OCI-LY7 (cell line): ENCODE results near the gene BCAN. TPM values are rescaled to one million over a fixed set of nuclear protein-coding genes. Genes with fewer than 3 reads are reported as not detected.

ENCODE experiments used
- BruUV-seq: library from RNA; stranded (reverse); fragments of 400-500 nt; replicated peaks from 2 replicates; lab custom pipeline; 2021; lab: Mats Ljungman, UMichigan
- CTCF ChIA-PET: fragments of 300-600 bp; sonication (Branson Sonifier 250); formaldehyde crosslinking; loops from one replicate; lab custom pipeline; 2022; ENCODE audit warnings: antibody characterized with exemption; ENCODE audit not compliant: unreplicated experiment; lab: Charles Lee
- POLR2A ChIA-PET: fragments of 300-600 bp; sonication (Branson Sonifier 250); formaldehyde crosslinking; loops from one replicate; lab custom pipeline; 2022; ENCODE audit warnings: antibody characterized with exemption; lab: Charles Lee
- DNase-seq: peaks from one replicate; pipeline ENCODE4 v3.0.0-alpha.2; 2015; ENCODE audit warnings: low spot score
- H2AFZ ChIP-seq: fragments of 200-600 bp; sonication (generic), shearing (Covaris generic); 2 replicates; pipeline ENCODE4 v1.6.1; 2014; ENCODE audit warnings: mild to moderate bottlenecking, antibody characterized with exemption, low read length, moderate library complexity
- H3K27ac ChIP-seq: fragments of 200-600 bp; sonication (generic); 2 replicates; pipeline ENCODE4 v1.5.1; 2014; ENCODE audit warnings: mixed run types, low read depth, mild to moderate bottlenecking, moderate library complexity, low read length, inconsistent platforms; ENCODE audit not compliant: poor library complexity, severe bottlenecking
- H3K36me3 ChIP-seq: fragments of 200-600 bp; sonication (generic); 2 replicates; pipeline ENCODE4 v1.6.1; 2014; ENCODE audit warnings: mild to moderate bottlenecking, antibody characterized with exemption, low read length, moderate library complexity, mixed read lengths; ENCODE audit not compliant: insufficient read depth
- H3K4me1 ChIP-seq: fragments of 200-600 bp; sonication (generic); 2 replicates; pipeline ENCODE4 v1.5.1; 2014; ENCODE audit warnings: mild to moderate bottlenecking, low read length; ENCODE audit not compliant: insufficient read depth, poor library complexity, severe bottlenecking
- H3K4me2 ChIP-seq: fragments of 200-600 bp; sonication (generic); 2 replicates; pipeline ENCODE4 v1.6.1; 2014; ENCODE audit warnings: mild to moderate bottlenecking, low read length
- H3K4me3 ChIP-seq: fragments of 200-600 bp; sonication (generic); 2 replicates; pipeline ENCODE4 v1.5.1; 2014; ENCODE audit warnings: mild to moderate bottlenecking, low read depth, low read length; ENCODE audit not compliant: poor library complexity, severe bottlenecking
- H3K79me2 ChIP-seq: fragments of 200-600 bp; sonication (generic); 2 replicates; pipeline ENCODE4 v1.6.1; 2016; ENCODE audit warnings: low read depth, mild to moderate bottlenecking, low read length, moderate library complexity, mixed read lengths; ENCODE audit not compliant: insufficient read depth
- H3K9me2 ChIP-seq: fragments of 200-600 bp; sonication (generic); 2 replicates; pipeline ENCODE4 v1.6.1; 2016; ENCODE audit warnings: mild to moderate bottlenecking, low read length, mixed read lengths; ENCODE audit not compliant: insufficient read depth
- H3K9me3 ChIP-seq: fragments of 200-600 bp; sonication (generic); 2 replicates; pipeline ENCODE4 v1.6.1; 2014; ENCODE audit warnings: mild to moderate bottlenecking, mixed run types, low read length, mixed read lengths
- H4K20me1 ChIP-seq: fragments of 200-600 bp; sonication (generic); 2 replicates; pipeline ENCODE4 v1.6.1; 2014; ENCODE audit warnings: mild to moderate bottlenecking, antibody characterized with exemption, low read length, moderate library complexity, mixed read lengths; ENCODE audit not compliant: insufficient read depth
- EZH2phosphoT487 ChIP-seq: fragments of 200-600 bp; sonication (generic); IDR thresholded peaks from 2 replicates; pipeline ENCODE4 v1.6.1; 2018; ENCODE audit warnings: low read depth, borderline replicate concordance, mild to moderate bottlenecking, mixed run types, antibody characterized with exemption, low read length, moderate library complexity, mixed read lengths
- intact Hi-C: fragments of 100-400 bp; cut with micrococcal nuclease; formaldehyde crosslinking; loops from one replicate; pipeline ENCODE4 v1.10.0; 2022; ENCODE audit not compliant: unreplicated experiment
- total RNA-seq, 2 experiments: library from RNA; depleted of rRNA in 1 of 2; stranded (reverse); fragments of >200 nt in 1 of 2; shearing (Covaris generic) in 1 of 2; gene quantifications; 2 replicates each; pipeline ENCODE4 v1.2.3, GENCODE V29; 2014 to 2022
- TF ChIP-seq, protein P1 (sequence below): fragments of 200-600 bp; sonication (generic); conservative IDR thresholded peaks from 2 replicates; pipeline ENCODE4 v1.5.1; 2014; ENCODE audit warnings: mild to moderate bottlenecking, antibody characterized with exemption, low read length, moderate library complexity, mixed read lengths

The BCAN gene
- total RNA-seq, 2 experiments from 2014 or later: not detected

DNA sequence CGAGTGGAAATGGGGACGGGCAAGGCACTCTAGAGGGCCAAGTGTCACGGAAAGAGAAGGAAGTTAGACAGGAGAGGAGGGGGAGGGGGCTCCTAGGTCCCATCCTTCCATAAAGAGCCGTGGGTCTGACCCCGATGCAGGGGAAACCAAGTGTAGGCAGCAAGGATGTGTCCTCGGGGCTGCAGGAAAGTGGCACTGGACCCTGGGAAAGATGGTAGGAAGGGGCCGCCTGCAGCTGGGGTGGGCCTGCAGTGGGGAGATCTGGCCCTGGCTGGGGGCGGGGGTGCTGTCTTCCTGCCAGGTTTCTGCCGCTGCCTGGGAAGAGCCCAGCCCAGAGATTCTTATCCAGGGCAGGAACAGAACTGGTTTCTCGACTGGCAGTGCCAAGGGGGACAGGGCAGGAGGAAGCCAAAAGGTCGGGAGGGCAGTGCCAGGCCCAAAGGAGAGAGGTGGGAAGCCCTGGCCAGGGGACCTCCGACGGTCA, 50.6 kb downstream of the BCAN start:
- no peak overlapping the region for H2AFZ ChIP-seq
- no peaks in the 10 kb centered on the region for H3K79me2 ChIP-seq
- intact Hi-C loops: no loop called here
- no TSS peak for BruUV-seq
- no peak overlapping the region for H3K4me3 ChIP-seq
- H3K4me2 ChIP-seq: peak overlapping the region; percentile 31; the same call in 1 of the 2 replicates
- no peaks in the 10 kb centered on the region for H3K36me3 ChIP-seq
- no peak overlapping the region for H3K27ac ChIP-seq
- DNase-seq: no peak
- ChIA-PET CTCF (no interaction called here), POLR2A (interaction anchor here (0.6 kb wide), 1 partner anchor 387 kb away, joined by 3 read pairs; no protein-coding TSS in a partner anchor)
- H3K9me2 ChIP-seq: no peaks in the 10 kb centered on the region
- H3K9me3 ChIP-seq: no peaks in the 10 kb centered on the region
- TF ChIP-seq, protein P1, sequence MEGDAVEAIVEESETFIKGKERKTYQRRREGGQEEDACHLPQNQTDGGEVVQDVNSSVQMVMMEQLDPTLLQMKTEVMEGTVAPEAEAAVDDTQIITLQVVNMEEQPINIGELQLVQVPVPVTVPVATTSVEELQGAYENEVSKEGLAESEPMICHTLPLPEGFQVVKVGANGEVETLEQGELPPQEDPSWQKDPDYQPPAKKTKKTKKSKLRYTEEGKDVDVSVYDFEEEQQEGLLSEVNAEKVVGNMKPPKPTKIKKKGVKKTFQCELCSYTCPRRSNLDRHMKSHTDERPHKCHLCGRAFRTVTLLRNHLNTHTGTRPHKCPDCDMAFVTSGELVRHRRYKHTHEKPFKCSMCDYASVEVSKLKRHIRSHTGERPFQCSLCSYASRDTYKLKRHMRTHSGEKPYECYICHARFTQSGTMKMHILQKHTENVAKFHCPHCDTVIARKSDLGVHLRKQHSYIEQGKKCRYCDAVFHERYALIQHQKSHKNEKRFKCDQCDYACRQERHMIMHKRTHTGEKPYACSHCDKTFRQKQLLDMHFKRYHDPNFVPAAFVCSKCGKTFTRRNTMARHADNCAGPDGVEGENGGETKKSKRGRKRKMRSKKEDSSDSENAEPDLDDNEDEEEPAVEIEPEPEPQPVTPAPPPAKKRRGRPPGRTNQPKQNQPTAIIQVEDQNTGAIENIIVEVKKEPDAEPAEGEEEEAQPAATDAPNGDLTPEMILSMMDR: no peak
- TF ChIP-seq EZH2phosphoT487: no peak
- H3K4me1 ChIP-seq: peaks cover 17% of the 10 kb centered on the region
- no peaks in the 10 kb centered on the region for H4K20me1 ChIP-seq

DNA sequence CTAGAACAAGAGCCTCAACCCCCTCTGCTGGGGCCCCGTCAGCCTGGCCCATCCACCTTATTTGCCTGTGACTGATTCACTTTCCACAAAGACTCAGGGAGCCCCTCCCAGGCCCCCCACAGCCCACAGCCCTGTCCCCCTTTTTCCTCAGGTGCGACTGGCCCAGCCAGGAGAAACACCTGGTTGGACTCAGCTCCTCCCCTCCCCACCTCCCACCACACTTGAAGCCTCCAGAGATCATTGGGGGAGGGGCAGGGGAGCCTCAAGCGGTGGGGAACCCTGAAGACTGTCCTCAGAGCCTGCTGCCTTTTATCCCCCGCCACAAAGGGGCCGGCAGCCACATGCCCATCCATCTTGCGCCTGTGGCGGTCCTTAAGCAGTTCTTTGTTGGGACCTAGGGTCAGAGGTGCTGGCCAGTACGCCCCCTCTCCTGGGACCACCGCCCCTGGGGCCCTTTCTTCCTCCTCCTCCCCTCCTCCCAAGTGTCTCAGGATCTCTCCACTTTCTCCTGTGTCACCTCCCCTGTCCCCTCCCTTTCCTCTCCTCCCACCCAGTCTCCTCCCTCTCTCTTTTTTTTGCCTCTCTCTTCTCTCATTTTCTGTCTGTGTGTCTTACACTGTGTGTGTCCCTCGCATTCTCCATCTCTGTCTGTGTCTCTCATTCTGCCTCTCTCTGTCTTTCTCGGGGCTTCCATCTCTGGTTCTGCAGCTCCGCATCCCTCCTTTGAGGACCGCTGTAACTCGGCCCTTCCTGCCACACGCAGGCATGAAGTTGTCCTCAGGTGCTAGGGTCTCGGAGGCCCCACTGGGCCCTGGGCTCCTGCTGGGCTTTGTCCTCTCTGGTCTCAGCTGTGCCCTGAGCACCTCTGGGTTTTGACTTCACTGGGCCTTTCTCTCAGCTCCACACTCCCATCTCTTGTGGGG, 51.3 kb downstream of the BCAN start:
- ChIA-PET CTCF (no interaction called here), POLR2A (interaction anchor here (0.6 kb wide), 1 partner anchor 386 kb away, joined by 3 read pairs; no protein-coding TSS in a partner anchor)
- H3K36me3 ChIP-seq: no peaks in the 10 kb centered on the region
- no TSS peak for BruUV-seq
- intact Hi-C loops: no loop called here
- H3K79me2 ChIP-seq: no peaks in the 10 kb centered on the region
- peak overlapping the region; percentile 31 for H3K4me2 ChIP-seq
- H3K4me3 ChIP-seq: no peak overlapping the region
- peak; percentile 55 for DNase-seq
- no peaks in the 10 kb centered on the region for H4K20me1 ChIP-seq
- no peaks in the 10 kb centered on the region for H3K9me2 ChIP-seq
- H3K27ac ChIP-seq: no peak overlapping the region
- TF ChIP-seq, protein P1: no peak
- TF ChIP-seq EZH2phosphoT487: no peak
- no peak overlapping the region for H2AFZ ChIP-seq
- H3K9me3 ChIP-seq: no peaks in the 10 kb centered on the region
- H3K4me1 ChIP-seq: peaks cover 17% of the 10 kb centered on the region
